GM19438 (cell line): ENCODE data around the gene PCLO.
"Not testable (repeated sequence)": the region's sequence is repeated elsewhere in the genome, so short reads cannot be mapped to it uniquely, and the experiment has no call there.

Experiments used
- ATAC-seq: cut with Tn5 transposase; IDR thresholded peaks from one replicate; pipeline ENCODE4 v1.9.1; 2021; ENCODE audit warnings: low read depth; ENCODE audit not compliant: unreplicated experiment

Gene PCLO

GRCh38 chr7:83053965-83054364 is 108.7 kb downstream of the PCLO start:
- no peak for ATAC-seq

- no peak for ATAC-seq
Observed at GRCh38 chr7:83040484-83040883, 122.2 kb downstream of the PCLO start.

- ATAC-seq: no peak
Observed at GRCh38 chr7:83038787-83039186, 123.9 kb downstream of the PCLO start.

- ATAC-seq: no peak
Observed at GRCh38 chr7:83036721-83037380, 125.8 kb downstream of the PCLO start.

- ATAC-seq: no peak
Observed at GRCh38 chr7:83036130-83036529, 126.6 kb downstream of the PCLO start.

- ATAC-seq: no peak
Observed at GRCh38 chr7:83032195-83032594, 130.5 kb downstream of the PCLO start.

GRCh38 chr7:83023817-83024665 is 138.6 kb downstream of the PCLO start:
- ATAC-seq: not testable (repeated sequence)

- ATAC-seq: no peak
Observed at GRCh38 chr7:83021032-83021431, 141.7 kb downstream of the PCLO start.

- no peak for ATAC-seq
Observed at GRCh38 chr7:83020161-83020560, 142.5 kb downstream of the PCLO start.

- no peak for ATAC-seq
Observed at GRCh38 chr7:83015916-83016315, 146.8 kb downstream of the PCLO start.

GRCh38 chr7:83014546-83014945 is 148.1 kb downstream of the PCLO start:
- no peak for ATAC-seq

- no peak for ATAC-seq
Observed at GRCh38 chr7:83011954-83012353, 150.7 kb downstream of the PCLO start.

GRCh38 chr7:83005410-83005809 is 157.3 kb downstream of the PCLO start:
- ATAC-seq: no peak

GRCh38 chr7:83001362-83002040 is 161.2 kb downstream of the PCLO start:
- no peak for ATAC-seq

GRCh38 chr7:82998436-82998835 is 164.2 kb downstream of the PCLO start:
- no peak for ATAC-seq

GRCh38 chr7:82985144-82985802 is 177.4 kb downstream of the PCLO start:
- ATAC-seq: no peak

- ATAC-seq: no peak
Observed at GRCh38 chr7:82980130-82980788, 182.4 kb downstream of the PCLO start.

GRCh38 chr7:82975811-82976468 is 186.7 kb downstream of the PCLO start:
- ATAC-seq: no peak

GRCh38 chr7:82972135-82972534 is 190.5 kb downstream of the PCLO start:
- no peak for ATAC-seq
